TTC549 (cell line): ENCODE results near the gene RAC2.
"Not testable (repeated sequence)": the region's sequence is repeated elsewhere in the genome, so short reads cannot be mapped to it uniquely, and the experiment has no call there.

Source experiments
- FAIRE-seq: peaks from 2 replicates; lab custom pipeline; 2012; peaks lifted over from hg19 to GRCh38; lab: Jason Lieb, UNC

Gene RAC2

DNA sequence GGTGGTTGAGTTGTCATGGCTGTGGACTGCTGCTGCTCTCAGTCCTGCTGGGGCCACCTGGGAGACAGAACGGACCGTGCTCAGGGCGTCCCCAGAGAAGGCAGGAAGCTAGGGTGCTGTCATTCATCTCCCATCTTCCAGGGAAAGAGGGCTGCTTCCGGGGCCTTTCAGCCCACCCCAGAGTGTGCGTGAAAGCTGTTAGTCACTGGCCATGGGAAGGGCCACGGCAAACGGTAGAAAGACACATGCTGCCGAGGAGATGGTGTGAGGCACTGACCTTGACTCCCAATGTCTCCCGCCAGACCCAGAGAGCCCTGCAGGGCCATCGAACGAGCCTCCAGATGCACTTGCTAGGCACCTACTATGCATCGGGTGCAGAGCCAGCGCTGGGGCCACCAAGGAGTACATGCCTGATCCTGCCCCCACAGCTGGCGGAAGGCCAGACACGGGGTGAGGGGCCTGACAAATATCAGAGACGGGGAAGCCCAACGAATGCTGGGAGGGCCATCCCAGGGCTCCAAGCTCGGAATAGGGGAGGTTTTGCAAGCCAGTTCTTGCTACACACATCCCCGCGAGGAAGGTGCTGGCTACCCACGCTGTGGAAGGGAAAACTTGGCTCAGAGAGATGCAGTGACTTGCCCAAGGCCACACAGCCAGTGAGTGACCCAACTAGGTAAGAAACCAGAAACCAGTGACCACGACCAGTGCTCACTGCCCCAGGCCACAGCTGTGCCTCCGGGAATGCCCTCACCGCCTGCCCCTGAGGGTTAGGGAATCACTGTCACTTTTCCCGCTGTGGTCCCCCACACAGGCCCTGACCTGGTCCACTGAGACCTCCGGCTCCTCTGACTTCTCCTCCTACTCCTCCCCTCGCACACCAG lies 10.1 kb downstream of the RAC2 start:
- FAIRE-seq: no peak

DNA sequence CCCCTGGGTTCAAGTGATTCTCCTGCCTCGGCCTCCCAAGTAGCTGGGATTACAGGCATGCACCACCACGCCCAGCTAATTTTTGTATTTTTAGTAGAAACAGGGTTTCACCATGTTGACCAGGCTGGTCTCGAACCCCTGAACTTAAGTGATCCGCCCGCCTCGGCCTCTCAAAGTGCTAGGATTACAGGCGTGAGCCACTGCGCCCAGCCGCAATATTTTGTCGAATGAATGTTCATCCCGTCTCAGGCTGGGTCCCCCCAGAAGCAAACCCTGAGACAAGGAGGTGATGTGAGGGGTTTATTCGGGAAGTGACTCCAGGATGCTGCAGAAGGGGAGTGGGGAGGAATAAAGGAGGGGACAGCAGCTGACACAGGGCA lies 10.7 kb downstream of the RAC2 start:
- not testable (repeated sequence) for FAIRE-seq

DNA sequence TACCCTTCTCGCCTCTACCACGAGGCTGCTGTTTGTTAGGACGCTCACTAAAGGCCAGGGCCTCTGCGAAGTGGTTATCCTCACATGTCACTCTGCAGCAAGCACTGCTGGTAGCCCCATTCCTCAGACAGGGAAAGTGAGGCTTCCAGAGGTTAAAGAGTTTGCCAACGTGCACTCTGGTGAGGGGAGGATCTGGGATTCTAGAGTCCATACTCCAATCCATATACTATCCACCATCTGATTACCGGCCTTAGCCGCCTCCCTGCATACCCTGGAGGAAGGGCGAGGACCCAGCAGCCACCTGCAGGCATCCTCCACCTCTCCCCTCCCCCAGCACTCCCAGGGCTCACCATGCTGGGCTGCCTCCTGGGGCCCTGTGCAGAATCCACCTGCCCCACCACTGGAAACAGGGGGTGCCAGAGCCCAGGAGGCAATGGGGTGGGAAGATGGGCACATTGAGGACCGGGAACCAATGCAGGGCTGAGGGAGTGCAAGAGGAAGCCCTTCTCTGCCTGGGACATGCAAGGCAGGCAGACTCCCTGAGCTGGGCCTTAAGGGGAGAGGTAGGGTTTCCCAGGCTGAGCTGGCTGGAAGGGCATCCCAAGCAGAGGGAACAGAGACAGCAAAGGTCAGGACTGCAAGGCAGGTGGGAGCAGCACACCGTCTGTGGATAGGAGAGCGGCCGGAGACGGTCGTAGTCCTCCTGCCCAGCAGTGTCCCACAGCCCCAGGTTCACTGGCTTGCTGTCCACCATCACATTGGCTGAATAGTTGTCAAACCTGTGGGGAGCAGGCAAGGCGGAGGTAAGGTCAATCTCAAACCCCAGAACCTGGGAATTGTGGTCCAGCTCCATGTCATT lies 11.7 kb downstream of the RAC2 start:
- FAIRE-seq: no peak

DNA sequence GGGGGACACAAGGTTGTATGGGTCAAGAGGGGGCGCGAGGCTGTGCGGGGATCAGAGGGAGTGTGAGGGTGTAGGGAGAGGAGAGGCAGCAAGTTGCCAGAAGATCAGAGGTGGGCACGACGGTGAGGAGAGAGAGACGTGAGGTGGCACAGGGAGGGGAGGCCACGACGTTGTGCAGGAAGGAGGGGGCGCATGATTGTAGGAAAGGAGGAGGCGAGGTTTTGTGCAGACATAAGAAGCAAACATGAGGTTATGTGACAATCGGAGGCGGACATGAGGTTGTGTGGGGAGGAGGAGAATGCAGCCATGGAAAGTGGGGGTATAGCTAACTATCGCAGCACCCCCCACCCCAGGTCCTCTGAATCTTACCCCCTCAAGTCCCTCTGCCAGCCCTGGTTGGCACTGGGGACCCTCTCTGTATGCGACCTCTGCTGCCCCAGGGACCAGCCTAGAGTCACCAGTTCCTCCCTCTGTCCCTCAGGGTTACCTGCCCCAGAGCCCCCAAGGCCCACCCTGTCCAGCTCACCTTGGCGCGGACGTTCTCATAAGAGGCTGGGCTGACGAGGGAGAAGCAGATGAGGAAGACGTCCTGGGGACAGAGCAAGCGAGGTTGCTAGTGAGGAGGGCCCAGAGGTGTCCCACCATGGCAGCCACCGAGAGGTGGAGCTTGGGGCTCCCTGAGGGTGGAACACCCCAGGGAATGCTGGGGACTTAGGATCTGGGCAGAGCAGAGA lies 12.5 kb downstream of the RAC2 start:
- FAIRE-seq: no peak

DNA sequence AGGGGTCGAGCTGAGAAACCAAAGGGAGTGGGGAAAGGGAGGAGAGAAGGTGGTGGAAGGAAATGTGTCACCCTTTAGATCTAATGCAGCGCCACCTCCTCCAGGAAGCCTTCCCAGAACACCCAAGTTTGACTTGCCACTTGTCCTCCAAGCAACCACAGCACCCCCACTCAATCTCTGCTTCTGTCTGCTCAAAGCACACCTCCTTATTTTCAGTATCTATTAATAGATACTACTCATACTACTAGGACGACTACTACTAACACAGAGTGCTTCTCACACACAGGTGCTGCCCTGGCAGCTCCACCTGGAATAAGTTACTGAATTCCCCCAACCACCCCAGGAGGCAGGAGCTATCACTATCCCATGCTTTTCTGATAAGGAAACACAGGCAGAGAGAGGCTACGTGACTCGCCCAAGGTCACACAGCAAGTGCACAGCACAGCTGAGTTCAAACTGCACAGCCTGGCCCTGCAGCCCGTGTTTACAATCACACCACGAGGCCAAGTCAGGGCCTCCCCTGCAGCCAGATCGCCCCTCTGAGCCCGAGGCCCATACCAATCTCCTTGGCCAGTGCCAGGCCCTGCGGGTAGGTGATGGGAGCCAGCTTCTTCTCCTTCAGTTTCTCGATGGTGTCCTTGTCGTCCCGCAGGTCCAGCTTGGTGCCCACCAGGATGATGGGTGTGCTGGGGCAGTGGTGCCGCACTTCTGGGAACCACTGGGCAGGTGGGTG lies 13.2 kb downstream of the RAC2 start:
- no peak for FAIRE-seq

DNA sequence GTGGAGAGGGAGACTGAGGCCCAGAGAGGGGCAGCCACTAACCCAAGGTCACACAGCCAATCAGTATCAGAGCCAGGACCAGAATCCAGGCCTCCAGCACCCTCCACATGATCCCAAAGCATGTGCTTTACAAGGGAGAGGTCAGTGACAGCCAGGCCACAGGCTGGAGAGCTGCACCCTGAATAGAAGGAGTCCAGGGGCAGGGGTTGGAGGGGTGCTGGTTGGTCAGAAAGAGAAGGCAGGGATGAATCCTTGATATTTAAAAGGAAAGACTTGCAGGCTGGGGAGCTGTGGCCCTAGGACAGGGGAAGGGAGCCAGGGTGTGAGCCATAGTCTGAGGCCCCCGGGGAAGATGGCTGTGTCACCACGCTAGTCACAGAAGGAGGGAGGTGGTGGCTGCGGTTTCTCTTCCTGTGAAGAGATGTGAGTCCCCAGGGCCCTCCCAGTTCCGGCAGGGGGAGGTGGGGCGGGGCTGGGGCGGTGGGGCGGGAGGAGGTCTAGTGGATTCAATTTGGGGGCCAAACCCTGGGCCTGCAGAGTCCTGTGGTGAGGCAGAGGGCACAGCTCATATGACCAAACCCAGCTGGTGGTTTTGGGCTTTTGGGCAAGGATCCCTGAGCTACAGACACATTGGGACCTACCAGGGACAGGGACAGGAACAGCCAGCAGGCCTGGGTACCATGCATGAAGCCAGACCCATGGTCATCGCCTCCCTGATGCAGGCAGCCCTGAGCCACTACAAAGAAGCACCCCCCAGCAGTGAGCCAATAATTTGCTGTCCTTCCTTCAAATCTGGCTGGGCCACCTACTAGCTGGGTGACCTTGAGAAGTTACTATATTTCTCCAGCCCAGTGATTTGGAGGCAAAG lies 14.0 kb downstream of the RAC2 start:
- FAIRE-seq: no peak

DNA sequence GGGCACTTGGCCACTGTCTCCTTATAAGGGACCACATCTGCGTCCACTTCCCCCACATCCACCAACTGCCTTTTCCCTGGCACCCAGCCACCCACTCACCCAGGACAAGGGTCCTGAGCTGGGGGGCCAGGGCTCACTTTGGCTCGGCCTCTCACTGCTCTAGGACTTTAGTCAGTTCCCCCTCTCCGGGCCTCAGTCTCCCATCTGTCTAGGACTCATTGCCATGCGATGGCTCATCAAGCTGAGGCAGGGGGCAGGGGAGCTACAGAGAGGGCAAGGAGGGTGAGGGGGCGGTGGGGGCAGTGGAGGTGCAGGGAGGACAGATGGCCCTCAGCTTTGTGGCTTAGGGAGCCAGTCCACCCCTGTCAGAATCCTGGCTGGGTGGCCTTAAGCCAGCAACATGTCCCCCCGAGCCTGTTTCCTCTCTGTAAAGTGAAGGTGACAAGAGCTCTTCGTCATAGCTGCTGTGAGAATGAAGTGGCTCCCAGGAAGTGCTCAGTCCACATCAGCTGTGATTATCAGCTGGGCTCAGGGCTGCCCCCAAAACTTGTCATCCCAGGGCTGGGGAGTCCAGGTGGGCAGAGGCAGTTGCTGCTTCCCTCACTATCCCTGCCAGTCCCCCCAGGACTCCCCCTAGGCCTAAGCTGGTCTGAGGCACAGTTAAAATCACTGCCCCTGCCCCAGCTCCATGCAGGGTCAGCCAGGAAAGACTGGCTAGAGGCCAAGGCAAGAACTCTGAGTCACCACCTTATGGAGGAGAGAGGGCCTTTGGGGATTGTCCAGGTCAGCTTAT lies 14.9 kb downstream of the RAC2 start:
- no peak for FAIRE-seq

DNA sequence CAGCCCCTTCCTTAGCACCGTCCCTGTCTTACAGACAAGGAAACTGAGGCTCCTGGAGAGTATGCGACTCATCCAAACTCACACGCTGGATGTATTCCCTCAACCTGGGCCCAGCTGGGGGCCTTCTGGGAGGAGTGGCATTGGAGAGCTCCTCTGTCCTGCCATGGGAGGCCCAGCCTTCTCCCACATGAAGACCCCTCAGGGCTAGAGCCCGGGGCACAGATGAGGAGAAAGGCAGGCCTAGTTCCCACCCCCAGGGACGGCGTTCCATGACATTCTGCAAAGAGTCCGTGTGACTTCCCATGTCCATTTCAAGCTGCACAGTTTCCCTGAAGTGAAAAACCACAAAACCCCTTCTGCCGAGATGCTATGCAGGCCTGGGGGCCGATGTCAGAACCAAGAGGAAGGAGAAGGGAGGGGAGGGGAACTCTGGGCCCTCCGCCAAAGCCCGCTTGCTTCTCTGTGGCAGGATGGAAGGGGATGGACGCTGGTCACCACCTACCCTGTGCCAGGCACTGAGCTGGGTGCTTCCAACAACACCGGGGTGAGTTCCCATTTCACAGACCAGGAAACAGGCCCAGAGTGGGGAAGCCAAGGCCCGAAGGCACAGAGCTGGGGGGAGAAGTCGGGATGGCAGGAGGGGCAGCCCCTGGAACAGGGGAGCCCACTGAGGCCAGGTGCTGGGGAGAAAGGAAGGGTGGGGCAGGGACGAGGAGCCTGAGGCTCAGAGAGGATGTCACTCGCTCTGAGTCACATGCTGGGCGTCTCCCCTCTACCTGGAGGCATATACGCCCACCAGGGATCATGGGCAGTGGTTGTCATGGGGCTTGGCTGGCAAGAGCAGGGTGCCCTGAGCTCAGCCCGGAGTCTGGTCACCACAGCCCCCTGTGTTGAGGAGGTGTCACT lies 15.7 kb downstream of the RAC2 start:
- no peak for FAIRE-seq

DNA sequence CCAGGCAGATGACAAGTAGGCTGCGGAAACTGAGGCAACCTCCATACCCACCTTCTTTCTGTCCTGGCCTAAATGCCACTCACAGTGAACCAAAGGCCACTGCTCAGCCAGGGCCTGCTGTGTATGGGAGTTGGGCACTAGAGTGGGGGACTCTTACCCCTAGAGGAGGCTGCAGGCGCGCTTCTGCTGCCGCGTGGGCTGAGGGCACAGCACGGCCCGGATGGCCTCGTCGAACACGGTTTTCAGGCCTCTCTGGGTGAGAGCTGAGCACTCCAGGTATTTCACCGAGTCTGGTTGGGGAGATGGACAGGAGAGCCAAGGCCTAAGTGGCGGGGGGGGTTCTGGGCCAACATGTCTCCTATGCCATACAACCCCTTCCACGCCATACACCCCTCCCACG lies 17.6 kb downstream of the RAC2 start:
- no peak for FAIRE-seq

DNA sequence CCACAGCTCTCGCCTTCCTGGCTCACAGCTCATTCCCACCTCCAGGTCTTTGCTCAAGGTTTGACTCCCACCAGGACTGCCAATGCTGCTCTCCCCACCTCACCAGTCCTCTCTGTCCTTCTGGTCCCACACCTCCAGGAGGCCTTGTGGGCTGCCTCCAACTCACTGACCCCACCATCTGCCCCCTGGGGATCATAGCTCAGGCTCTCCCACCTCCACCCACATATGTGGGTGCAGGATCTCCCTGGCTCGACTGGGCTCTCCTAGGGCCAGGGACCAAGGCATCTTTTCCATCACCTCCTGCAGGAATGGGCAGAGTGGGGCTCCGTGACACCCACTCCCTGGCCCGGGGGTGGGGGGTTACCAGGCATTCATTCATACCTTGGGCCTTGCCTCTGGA lies 18.0 kb downstream of the RAC2 start:
- FAIRE-seq: no peak

DNA sequence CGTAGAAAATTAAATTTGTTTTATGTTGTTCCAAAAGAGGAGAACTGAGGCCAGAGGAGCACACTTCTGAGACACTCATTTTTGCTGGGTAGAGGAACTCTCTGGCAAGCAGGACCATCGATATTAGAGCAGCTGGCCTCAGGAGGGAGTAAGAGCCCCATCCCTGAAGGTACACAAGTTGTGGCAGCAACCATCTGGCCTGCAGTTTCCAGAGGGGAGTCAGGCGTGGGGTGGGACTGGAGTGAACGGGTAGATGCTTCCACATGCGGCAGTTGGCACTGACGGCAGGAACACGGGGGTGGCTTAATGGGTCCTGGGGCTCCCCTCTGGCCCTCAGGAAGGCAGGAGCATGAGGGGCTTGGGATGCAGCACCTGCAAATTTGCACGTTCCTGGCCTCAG lies 18.6 kb downstream of the RAC2 start:
- FAIRE-seq: no peak

DNA sequence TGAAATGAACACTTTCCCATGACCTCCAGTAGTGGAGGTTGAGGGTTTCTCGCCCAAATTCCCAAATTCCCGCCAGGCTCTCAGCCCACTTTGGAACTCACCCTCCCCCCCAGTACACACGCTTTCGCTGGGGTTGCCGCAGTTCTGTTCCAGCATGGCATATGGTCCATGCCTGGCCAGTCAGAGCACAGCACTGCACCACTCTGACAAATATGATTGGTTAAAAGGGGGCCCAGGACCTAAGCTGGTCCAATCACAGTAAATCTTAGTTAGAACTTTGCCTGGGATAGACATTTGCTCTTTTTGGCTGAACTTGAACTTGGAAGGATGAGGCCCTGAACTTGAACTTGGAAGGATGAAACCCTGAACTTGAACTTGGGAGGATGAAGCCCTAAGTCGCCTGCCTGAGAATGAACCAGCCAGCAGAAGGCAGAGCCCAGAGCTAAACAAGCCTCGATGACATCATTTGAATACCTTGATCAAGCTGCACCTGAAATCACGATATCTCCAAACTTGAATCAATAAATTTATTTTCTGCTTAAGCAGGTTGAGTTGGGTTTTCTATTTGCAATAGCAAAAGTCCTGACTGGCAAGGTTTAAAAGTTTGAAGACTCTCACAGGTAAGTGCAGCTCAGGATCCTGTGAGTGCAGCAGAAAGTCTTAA lies 19.2 kb downstream of the RAC2 start:
- FAIRE-seq: no peak

DNA sequence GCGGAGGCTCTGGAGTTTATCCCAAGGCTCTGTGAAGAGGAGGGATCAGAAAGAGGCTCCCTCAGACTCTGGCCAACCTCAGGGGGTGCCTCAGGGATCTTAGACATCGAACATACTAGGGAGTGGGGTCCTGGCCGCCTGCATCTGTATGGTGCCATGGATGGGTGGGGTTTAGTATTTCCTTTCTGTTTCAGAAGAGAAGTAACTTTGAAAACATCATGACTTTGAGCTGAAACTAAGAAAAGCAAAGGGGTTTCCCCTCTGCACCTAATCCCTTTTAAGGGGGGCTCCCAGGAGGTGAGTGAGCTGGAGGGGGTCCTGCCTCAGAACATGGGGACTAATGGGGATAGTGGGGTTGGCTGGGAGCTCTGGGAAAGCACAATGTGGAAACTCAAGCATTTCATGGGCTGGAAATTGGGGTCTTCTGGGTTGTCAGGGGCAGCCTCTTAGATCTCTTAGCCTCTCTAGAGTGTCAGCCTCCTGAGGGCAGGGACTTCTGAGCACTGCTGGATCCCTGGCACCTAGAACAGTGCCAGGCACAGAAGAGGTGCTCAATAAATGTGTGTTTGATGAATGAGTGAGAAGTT lies 20.0 kb downstream of the RAC2 start:
- no peak for FAIRE-seq

DNA sequence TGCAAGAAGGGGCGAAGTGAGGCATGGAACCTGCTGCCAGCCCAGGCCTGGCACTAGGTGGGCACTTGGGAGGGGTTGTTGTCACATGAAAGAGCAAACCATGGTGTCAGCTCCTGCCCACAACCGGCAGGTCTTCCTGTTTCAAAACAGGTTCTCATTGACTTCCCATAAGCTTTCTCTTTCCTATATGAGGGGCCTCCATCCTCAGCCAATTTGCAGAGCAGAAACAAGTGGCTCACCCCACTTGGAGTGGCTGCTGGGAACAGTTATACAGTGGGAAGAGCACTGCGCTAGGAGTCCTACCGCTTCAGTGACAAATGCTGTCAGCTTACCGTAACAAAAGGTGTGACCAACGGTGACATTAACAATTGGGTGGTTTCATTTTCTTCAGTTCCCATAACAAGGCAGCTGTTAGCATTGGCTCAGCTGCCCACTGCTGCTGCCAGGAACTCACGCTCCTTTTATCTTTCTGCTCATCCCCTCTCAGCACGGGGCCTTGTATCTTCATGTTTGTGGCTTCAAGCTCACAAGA lies 21.6 kb downstream of the RAC2 start:
- no peak for FAIRE-seq

DNA sequence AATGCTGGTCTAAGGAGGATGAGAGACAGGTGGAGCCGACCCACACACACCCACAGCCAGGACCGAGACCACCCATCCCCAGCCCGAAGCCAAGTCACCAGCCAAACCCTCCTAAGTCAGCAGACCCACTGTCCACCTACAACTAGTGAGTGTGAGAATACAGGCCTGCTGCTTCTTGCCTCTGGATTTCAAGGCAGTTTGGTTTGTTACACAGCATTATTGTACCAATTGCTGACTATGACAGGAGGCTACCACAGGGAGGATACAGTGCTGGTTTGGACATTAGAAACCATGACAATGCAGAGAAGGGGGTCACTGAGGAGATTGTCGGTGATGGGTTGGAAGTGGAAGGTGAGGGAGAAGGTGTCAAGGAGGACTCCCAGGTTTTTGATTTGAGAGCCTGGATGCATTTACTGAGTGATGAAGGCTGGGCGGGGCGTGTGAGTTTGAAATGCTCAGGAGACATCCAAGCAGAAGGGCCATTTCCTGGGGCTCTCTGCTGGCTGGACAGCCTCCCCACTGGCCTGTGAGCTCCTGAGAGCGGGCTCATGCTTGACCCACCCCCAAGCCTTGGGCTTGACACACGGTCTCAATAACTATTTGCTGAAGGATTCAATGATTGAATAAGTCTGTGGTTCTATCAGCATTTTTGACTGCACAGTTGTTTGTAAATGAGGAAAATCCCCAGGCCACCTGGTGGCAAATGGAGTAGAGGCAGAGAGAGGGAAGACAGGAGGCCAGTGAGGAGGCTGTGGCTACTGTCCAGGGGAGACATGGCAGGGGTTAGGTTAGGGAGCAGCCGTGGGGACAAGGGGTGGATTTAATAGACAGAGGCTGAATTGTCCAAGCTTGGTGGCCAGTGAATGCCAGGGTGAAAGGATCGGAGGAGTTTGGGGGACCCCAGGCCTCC lies 22.4 kb downstream of the RAC2 start:
- no peak for FAIRE-seq

DNA sequence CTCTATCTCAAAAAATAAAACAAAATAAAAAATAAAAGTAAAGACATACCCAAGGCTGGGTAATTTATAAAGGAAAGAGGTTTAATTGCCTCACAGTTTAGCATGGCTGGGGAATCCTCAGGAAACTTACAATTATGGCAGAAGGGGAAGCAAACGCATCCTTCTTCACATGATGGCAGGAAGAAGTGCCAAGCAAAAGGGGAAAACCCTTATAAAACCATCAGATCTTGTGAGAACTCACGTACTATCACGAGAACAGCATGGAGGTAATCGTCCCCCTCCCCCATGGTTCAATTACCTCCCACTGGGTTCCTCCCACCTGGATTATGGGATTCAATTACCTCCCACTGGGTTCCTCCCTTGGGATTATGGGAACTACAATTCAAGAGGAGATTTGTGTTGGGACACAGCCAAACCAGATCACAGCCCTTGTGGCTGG lies 23.5 kb downstream of the RAC2 start:
- no peak for FAIRE-seq

DNA sequence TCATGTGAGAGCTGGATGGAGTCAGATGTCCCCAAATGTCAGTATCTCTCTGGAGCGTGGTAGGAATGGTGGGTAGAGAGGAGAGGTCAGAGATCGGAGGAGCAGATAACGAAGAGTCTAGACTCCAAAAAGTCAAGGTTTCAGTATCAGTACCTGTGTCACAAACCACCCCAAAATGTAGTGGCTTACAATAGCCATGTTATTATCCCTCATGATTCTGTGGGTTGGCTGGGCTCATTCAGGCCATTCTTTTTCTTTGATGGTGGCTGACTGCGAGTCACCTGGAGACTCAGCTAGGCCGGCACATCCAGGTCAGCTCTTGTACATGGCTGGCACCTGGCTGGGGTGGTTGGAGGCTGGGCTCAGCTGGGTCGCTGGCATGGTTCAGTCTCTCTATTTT lies 24.5 kb downstream of the RAC2 start:
- FAIRE-seq: no peak
